ENCODE measurements around the gene PITPNC1.
"Not testable (repeated sequence)": the region's sequence is repeated elsewhere in the genome, so short reads cannot be mapped to it uniquely, and the experiment has no call there.

The PITPNC1 gene

DNA sequence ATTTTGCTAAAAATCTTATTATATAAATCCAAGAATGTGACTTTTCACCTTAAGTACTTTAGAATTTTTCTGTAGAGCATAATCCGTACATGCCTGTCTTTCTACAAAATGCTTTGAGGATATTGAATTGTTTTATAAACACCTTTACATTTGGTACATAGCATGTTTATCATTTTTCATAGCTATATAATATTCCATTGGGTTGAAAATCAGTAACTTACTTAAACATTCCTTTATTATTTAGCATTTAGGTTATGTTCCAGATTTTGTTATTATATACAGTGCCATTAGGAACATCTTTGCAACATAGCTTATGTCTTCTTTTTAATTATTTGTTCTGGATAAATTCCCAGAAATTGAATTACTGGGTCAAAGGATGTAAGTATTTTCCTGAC is 323.6 kb downstream of the PITPNC1 start:
- no peak for DNase-seq

GRCh38 chr17:67702861-67703260 is 325.8 kb downstream of the PITPNC1 start:
- DNase-seq = not testable (repeated sequence)

DNA sequence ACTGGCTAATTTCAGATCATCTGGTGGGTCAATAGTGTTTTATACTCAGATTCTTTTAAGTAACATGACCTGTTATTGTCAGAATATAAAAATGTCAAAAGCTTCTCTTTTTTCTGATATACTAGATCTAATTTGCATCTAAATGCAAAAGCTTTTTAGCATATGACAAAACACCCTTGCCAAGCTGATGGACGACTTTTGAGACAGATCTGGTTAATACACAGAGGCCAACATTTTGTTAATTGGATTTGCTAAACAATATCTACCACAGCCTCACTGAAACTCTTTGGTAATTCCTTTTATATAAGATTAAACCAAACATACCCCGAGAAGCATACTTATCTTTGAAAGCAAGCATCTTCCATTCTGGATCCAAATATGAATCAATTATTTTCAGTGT is 330.4 kb downstream of the PITPNC1 start:
- no peak for DNase-seq

- DNase-seq = no peak
Observed at GRCh38 chr17:67708378-67708777, 331.3 kb downstream of the PITPNC1 start.

- no peak for DNase-seq
Observed at GRCh38 chr17:67711916-67712315, 334.8 kb downstream of the PITPNC1 start.

DNA sequence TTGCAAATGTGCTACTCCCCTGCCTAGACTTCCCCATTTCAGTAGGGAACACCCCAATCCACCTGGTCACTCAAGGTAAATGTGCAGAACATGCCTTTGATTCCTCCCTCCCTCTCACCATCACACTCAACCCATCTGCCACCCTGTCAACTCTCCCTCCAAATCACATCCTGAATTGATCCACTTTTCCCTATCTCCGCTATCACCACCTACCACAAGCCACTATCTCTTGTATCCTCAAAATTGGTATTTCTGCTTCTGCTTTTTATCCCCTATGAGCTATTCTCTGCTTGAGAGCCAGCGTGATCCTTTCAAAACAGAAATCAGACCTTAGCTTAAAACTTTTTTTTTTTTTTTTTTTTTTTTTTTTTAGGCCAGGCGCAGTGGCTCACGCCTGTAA is 335.3 kb downstream of the PITPNC1 start:
- DNase-seq = no peak

DNA sequence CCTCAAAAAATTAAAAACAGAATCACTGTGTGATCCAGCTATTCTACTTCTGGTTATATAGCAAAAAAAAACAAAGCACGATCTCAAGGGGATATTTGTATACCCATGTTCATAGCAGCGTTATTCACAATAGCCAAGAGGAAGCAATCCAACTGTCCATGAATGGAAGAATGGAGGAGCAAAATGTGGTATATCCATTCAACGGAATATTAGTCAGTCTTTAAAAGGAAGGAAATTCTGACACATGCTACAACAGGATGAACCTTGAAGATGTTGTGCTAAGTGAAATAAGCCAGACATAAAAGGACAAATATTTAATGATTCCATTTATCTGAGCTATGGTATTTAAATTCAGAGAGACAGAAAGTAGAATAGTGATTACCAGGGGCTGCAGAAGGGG is 336.1 kb downstream of the PITPNC1 start:
- DNase-seq = no peak

GRCh38 chr17:67716405-67716798 is 339.3 kb downstream of the PITPNC1 start:
- no peak for DNase-seq

- DNase-seq = no peak
Observed at GRCh38 chr17:67717192-67717623, 340.1 kb downstream of the PITPNC1 start.

DNA sequence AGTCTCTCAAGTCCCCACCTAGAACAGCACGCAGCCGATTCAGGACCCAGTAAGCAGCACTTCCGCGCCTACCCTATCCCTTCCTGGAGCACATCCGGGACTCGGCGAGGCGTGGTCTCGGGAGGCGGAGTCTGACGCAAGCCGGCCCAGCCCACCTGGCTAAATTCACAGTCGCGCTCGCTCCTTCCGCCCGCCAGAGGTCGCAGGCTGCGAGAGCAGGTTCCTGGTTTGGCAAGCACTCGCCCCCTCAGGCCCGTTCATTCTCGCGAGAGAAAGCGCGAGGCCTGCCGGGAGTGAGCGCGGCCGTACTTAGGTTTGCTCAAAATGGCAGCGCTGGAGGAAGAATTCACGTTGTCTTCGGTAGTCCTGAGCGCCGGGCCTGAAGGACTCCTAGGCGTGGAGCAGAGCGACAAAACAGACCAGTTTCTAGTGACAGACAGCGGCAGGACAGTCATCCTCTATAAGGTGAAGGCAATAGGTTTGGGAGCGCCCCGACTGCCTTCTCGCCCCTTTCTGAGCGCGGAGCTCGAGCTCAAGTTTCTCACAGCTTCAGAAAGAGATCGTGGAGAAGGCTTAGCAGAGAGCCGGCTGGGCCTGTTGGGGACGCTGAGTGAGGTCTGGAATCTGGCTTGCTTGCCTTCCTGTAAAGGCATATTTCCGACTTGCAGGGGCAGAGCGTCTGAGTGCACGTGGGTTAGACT is 340.7 kb downstream of the PITPNC1 start, which contains the start of gene NOL11:
Gene NOL11 (plus strand): TSS at position 313 of the 701 bp plus-strand sequence. CDS start 12 bp downstream, at position 325.
- peak; percentile 99 for DNase-seq

DNA sequence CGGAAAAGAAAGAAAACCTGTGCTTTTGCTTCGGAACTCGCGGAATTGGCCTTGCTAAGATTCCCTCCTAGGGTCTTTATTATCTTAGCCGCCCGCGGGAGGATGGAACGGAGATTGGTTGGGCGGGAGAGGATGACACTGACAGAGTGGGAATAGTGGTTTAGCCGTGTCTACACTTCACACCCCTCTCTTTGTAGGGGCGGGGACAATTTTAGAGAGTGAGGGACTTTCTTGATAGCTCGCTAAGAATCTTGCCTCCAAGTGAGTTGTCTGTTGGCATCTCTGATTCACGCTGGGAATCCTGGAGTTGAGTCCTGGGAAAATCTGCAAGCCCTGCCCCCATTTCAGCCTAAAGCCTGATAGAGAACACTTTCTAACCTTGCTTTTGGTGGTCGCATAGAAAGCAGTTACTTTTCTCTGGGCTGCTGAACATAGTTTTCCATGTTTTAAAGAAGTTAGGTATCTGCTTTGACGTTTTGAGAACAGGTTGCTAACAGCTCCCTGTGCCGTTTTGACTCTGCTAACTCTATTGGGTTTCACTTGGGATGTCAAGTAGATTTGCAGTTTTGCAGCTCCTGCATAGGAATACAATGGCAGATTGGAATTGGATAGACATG is 341.4 kb downstream of the PITPNC1 start:
- peak; percentile 31 for DNase-seq

GRCh38 chr17:67725373-67725791 is 348.3 kb downstream of the PITPNC1 start:
- DNase-seq = no peak

DNA sequence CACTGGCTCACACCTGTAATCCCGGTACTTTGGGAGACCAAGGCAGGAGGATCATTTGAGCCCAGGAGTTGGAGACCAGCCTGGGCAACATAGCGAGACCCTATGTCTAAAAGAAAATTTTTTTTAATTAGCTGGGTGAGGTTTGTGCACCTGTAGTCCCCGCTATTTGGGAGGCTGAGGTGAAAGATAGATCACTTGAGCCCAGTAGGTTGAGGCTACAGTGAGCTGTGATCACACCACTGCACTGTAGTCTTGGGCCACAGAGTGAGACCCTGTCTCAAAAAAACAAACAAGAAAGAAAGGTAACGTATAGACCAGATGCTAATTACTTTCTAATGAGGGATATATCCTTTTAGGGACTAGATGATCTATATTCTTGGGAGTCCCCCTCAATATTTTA is 348.7 kb downstream of the PITPNC1 start:
- DNase-seq = no peak

GRCh38 chr17:67727152-67728039 is 350.3 kb downstream of the PITPNC1 start:
- not testable (repeated sequence) for DNase-seq

DNA sequence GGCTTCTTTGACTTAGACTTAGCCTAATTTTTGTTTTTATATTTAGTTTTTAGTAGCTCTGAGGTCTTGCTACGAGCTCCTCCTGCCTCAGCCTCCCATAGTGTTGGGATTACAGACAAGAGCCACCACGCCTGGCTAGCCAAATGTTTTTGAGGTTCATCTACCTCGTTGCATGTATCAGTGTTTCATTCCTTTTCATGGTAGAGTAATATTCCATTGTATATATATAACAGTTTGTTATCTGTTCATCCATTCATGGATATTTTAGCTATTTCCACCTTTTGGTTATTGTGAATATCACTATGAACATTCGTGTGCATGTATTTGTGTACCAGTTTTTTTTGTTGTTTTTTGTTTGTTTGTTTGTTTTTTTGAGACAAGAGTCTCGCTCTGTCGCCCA is 352.8 kb downstream of the PITPNC1 start:
- no peak for DNase-seq

- no peak for DNase-seq
Observed at GRCh38 chr17:67730731-67731130, 353.6 kb downstream of the PITPNC1 start.

DNA sequence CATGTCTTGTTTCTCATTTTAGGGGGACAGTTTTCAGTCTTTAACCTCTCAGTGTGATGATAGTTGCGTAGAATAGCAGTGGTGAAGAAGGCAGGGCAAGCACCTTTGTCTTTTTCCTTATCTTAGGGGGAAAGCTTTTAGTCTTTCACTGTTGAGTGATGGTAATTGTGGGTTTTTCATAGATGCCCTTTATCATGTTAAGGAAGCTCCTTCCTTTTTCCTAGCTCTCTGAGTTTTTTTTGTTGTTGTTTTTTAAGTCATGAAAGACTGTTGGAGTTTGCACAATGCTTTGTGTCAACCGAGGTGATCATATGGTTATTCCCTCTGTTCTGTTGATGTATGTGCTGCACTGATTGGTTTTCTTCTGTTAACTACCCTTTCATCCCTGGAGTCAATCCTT is 356.4 kb downstream of the PITPNC1 start:
- DNase-seq = no peak

DNA sequence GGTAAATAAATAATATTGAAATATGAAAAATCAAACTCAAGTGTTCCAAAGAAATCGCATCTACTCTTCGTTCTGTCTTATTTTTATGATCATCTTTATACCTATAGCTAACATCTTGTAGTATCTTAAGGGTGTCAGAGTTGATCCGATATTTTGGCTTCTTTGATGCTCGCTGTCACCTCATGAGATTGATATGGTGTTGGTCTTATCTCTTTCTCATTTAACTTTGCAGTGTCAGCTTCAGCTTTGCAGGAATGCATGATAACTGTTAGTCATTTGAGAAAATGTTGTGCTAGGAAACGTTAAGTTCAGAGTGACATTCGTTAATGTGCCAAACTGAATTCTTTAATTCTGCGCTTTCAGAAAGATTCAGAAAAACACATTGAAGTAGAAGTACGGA is 360.1 kb downstream of the PITPNC1 start:
- no peak for DNase-seq

DNA sequence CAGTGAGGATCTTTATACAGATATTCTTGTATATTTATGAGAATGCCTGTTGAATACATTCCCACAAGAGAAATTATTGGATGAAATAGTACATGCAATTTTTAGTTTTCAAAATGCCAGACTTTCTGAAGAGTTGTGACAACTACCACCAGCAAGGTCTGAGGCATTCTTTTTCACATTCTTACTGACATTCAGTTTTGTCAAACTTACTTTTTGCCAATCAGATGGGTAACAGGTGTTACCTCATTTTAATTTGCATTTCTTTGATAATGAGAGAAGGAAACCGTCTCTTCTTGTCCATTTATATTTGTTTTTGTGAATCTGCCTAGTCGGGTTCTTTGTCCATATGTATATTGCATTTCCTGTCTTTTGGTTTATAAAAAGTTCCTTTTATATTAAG is 364.9 kb downstream of the PITPNC1 start:
- DNase-seq = no peak

Data from effector CD8-positive, alpha-beta T cell (primary cell).